Mucosa of descending colon (tissue), 3 donors: Measurements from ENCODE around the gene OR10C1. TPM values are rescaled to one million over a fixed set of nuclear protein-coding genes. Genes with fewer than 3 reads are reported as not detected.

ENCODE experiments used
- ATAC-seq: fragments of 200-7000 bp; cut with Tn5 transposase; one replicate; pipeline ENCODE4 v1.9.1; 2020; ENCODE audit warnings: mild to moderate bottlenecking, moderate library complexity
- DNase-seq, 3 donors: peaks; one replicate each; pipeline ENCODE4 v3.0.0-alpha.2; 2020
- H3K36me3 ChIP-seq: fragments of 200-600 bp; one replicate; pipeline ENCODE4 v1.8.0; 2021; ENCODE audit warnings: low read depth, mild to moderate bottlenecking
- H3K4me1 ChIP-seq: fragments of 200-600 bp; one replicate; pipeline ENCODE4 v1.8.0; 2021; ENCODE audit warnings: low read depth, mild to moderate bottlenecking
- H3K4me3 ChIP-seq: fragments of 200-600 bp; one replicate; pipeline ENCODE4 v1.8.0; 2021; ENCODE audit warnings: mild to moderate bottlenecking
- H3K9me3 ChIP-seq: fragments of 200-600 bp; one replicate; pipeline ENCODE4 v1.8.0; 2021; ENCODE audit warnings: mild to moderate bottlenecking
- CTCF ChIP-seq: fragments of 200-600 bp; IDR thresholded peaks from one replicate; pipeline ENCODE4 v1.8.0; 2022; ENCODE audit warnings: antibody characterized with exemption, mild to moderate bottlenecking
- intact Hi-C, 2 donors: fragments of 100-400 bp; cut with DNase I in 1 of 2; cut with micrococcal nuclease in 1 of 2; formaldehyde crosslinking; loops; one replicate each; pipeline versions ENCODE4 v1.11.0 to v1.11.1; 2022; cut with DNase I, micrococcal nuclease
- total RNA-seq, 3 donors: library from RNA; stranded (reverse); fragmentation: NEBNext Ultra II Directional in 2 of 3; extraction: Animal tissue kit (Norgen Biotek cat#: 25700) in 2 of 3; gene quantifications; one replicate each; pipeline versions ENCODE4 v1.2.1 to v1.2.4, GENCODE V29; 2021 to 2023
- donor health status: DM: no; HTN: no; CAD: no; lungs with moderate emphysema.
- donor health status: DM: no; HTN: no; CAD: no.
- donor health status: DM: no; HTN: yes; CAD: no.

The OR10C1 gene
- total RNA-seq, 3 donors from 2014 or later, result not detected

- Histone ChIP-seq H3K4me1 (no peaks in the 10 kb centered on the region), H3K4me3 (no peak overlapping the region), H3K36me3 (no peaks in the 10 kb centered on the region), H3K9me3 (no peaks in the 10 kb centered on the region)
- intact Hi-C loops, result no loop called here
- ATAC-seq (no peak), DNase-seq (no peak)
- TF ChIP-seq CTCF, result no peak
Measured at GRCh38 chr6:29488874-29489273, 49.8 kb downstream of the OR10C1 start.

GRCh38 chr6:29489286-29489685 lies 50.2 kb downstream of the OR10C1 start:
- ATAC-seq, result no peak

GRCh38 chr6:29490055-29490454 lies 50.9 kb downstream of the OR10C1 start:
- TF ChIP-seq CTCF, result no peak

More at GRCh38 chr6:29489286-29489685, 50.2 kb downstream of the OR10C1 start:
- no peaks in the 10 kb centered on the region for H3K9me3 ChIP-seq
- H3K36me3 ChIP-seq, result no peaks in the 10 kb centered on the region
- no peak for DNase-seq
- intact Hi-C loops, result no loop called here
- no peak for TF ChIP-seq CTCF
- H3K4me1 ChIP-seq, result no peaks in the 10 kb centered on the region
- H3K4me3 ChIP-seq, result no peak overlapping the region

GRCh38 chr6:29490552-29490951 lies 51.4 kb downstream of the OR10C1 start:
- Histone ChIP-seq H3K4me3 (no peak overlapping the region), H3K9me3 (no peaks in the 10 kb centered on the region), H3K4me1 (no peaks in the 10 kb centered on the region), H3K36me3 (no peaks in the 10 kb centered on the region)
- ATAC-seq (no peak), DNase-seq (no peak)
- no peak for TF ChIP-seq CTCF
- intact Hi-C loops, result no loop called here

More at GRCh38 chr6:29490055-29490454, 50.9 kb downstream of the OR10C1 start:
- DNase-seq (no peak), ATAC-seq (no peak)
- intact Hi-C loops, result no loop called here
- no peaks in the 10 kb centered on the region for H3K9me3 ChIP-seq
- no peak overlapping the region for H3K4me3 ChIP-seq
- no peaks in the 10 kb centered on the region for H3K4me1 ChIP-seq
- no peaks in the 10 kb centered on the region for H3K36me3 ChIP-seq

Other genes with a start within 250 kb of the OR10C1 start
- gene OR14J1, start 137.6 kb upstream of the OR10C1 start, total RNA-seq, result not detected
- not detected for gene OR5V1, start 70.4 kb upstream of the OR10C1 start, total RNA-seq
- gene OR12D3, start 64.0 kb upstream of the OR10C1 start, total RNA-seq, result not detected
- gene OR12D2, start 43.7 kb upstream of the OR10C1 start, total RNA-seq, result not detected
- gene OR12D1, start 24.4 kb upstream of the OR10C1 start, total RNA-seq, result not detected
- not detected for gene OR11A1, start 17.8 kb downstream of the OR10C1 start, total RNA-seq
- gene OR2H1, start 17.8 kb downstream of the OR10C1 start, total RNA-seq, result not detected
- gene MAS1L, start 48.6 kb downstream of the OR10C1 start, total RNA-seq, result 1 to 10 TPM in 1 of 3 donors, not detected in 2; 1.0 TPM
- 10 to 100 TPM in 1 of 3 donors, 1 to 10 TPM in 1, not detected in 1; 4.2 to 11.7 TPM for gene UBD, start 120.4 kb downstream of the OR10C1 start, total RNA-seq
- gene OR2H2, start 145.8 kb downstream of the OR10C1 start, total RNA-seq, result not detected
- 10 to 100 TPM; 12.2 to 62.5 (median 21.8) TPM for gene GABBR1, start 193.9 kb downstream of the OR10C1 start, total RNA-seq
- gene MOG, start 217.8 kb downstream of the OR10C1 start, total RNA-seq, result not detected
- not detected for gene ZFP57, start 241.8 kb downstream of the OR10C1 start, total RNA-seq